GM19328 (cell line): ENCODE results near the gene GON4L.
"Not testable (repeated sequence)": the region's sequence is repeated elsewhere in the genome, so short reads cannot be mapped to it uniquely, and the experiment has no call there.

Experiments
- ATAC-seq: cut with Tn5 transposase; IDR thresholded peaks from one replicate; pipeline ENCODE4 v1.9.1; 2021; ENCODE audit warnings: mild to moderate bottlenecking, moderate library complexity; ENCODE audit not compliant: unreplicated experiment

Gene GON4L

GRCh38 chr1:155759966-155760630, 96.9 kb downstream of the GON4L start:
- ATAC-seq, result no peak

- ATAC-seq, result not testable (repeated sequence)
Observed at GRCh38 chr1:155759017-155759416, 98.0 kb downstream of the GON4L start.

- not testable (repeated sequence) for ATAC-seq
Observed at GRCh38 chr1:155748141-155748540, 108.9 kb downstream of the GON4L start.

GRCh38 chr1:155747586-155747985, 109.4 kb downstream of the GON4L start:
- ATAC-seq, result not testable (repeated sequence)

GRCh38 chr1:155745284-155746228, 111.5 kb downstream of the GON4L start:
- peak; percentile 90 for ATAC-seq

GRCh38 chr1:155744711-155745283, 112.2 kb downstream of the GON4L start:
- no peak for ATAC-seq

GRCh38 chr1:155741908-155742307, 115.1 kb downstream of the GON4L start:
- ATAC-seq, result no peak

- ATAC-seq, result no peak
Observed at GRCh38 chr1:155740995-155741394, 116.0 kb downstream of the GON4L start.

- no peak for ATAC-seq
Observed at GRCh38 chr1:155729031-155729898, 127.7 kb downstream of the GON4L start.

GRCh38 chr1:155725142-155725541, 131.9 kb downstream of the GON4L start:
- no peak for ATAC-seq

- ATAC-seq, result no peak
Observed at GRCh38 chr1:155719703-155720102, 137.3 kb downstream of the GON4L start.

GRCh38 chr1:155718524-155719115, 138.4 kb downstream of the GON4L start:
- not testable (repeated sequence) for ATAC-seq

GRCh38 chr1:155717041-155717440, 140.0 kb downstream of the GON4L start:
- ATAC-seq, result no peak

- ATAC-seq, result no peak
Observed at GRCh38 chr1:155715777-155716176, 141.2 kb downstream of the GON4L start.

GRCh38 chr1:155715056-155715455, 142.0 kb downstream of the GON4L start:
- ATAC-seq, result not testable (repeated sequence)

GRCh38 chr1:155713075-155713474, 143.9 kb downstream of the GON4L start:
- no peak for ATAC-seq

- not testable (repeated sequence) for ATAC-seq
Observed at GRCh38 chr1:155712636-155713035, 144.4 kb downstream of the GON4L start.

- not testable (repeated sequence) for ATAC-seq
Observed at GRCh38 chr1:155711457-155711856, 145.6 kb downstream of the GON4L start.

- ATAC-seq, result no peak
Observed at GRCh38 chr1:155709391-155709790, 147.6 kb downstream of the GON4L start.

- no peak for ATAC-seq
Observed at GRCh38 chr1:155706139-155706538, 150.9 kb downstream of the GON4L start.
